K562 (cell line): ENCODE measurements around the gene RUSC1. TPM values are rescaled to one million over a fixed set of nuclear protein-coding genes. Genes with fewer than 3 reads are reported as not detected.

Source experiments
- FOXA1 ChIP-seq: fragments of 450-650 bp; IDR thresholded peaks from 2 replicates; pipeline ENCODE4 v1.6.1; 2016; ENCODE audit warnings: mild to moderate bottlenecking, borderline replicate concordance
- NRF1 ChIP-seq, 2 experiments: fragments of 450-650 bp; IDR thresholded peaks in 1 of 2; conservative IDR thresholded peaks in 1 of 2; 2 replicates each; pipeline ENCODE4 v1.6.1; 2014; ENCODE audit warnings: mild to moderate bottlenecking in 2 of 2
- SMARCA4 ChIP-seq: fragments of 450-650 bp; IDR thresholded peaks from 2 replicates; pipeline ENCODE4 v1.6.1; 2016
- SRF ChIP-seq, 2 experiments: fragments of 250-450, 450-650 bp in 1 of 2; sonication (Bioruptor Pico) in 1 of 2; sonication (generic) in 1 of 2; formaldehyde crosslinking; IDR thresholded peaks; 2 replicates each; pipeline versions ENCODE4 v1.5.0 to v1.5.1; 2020 to 2022; ENCODE audit warnings: mild to moderate bottlenecking in 1 of 2, missing genetic modification reagents in 1 of 2
- polyA plus RNA-seq, 8 experiments: library from polyadenylated mRNA; depleted of rRNA in 4 of 8; stranded (reverse) in 5 of 8; unstranded in 3 of 8; fragments of >200 nt; fragmentation: Nextera tagmentation in 2 of 8; fragmentation: Illumina TruSeq in 1 of 8; extraction: Ambion mirVana in 2 of 8; extraction: Trizol in 1 of 8; gene quantifications; 2 replicates each; pipeline versions ENCODE4 v1.2.1 to v1.2.3, GENCODE V29; 2011 to 2014; ENCODE audit warnings: inconsistent platforms in 1 of 8, missing spikeins in 1 of 8
- total RNA-seq, 7 experiments: library from RNA; depleted of rRNA in 6 of 7; stranded (reverse); fragments of >200 nt in 6 of 7; fragmentation: Illumina TruSeq in 2 of 7; extraction: Trizol in 2 of 7; gene quantifications; 2 replicates each; pipeline versions ENCODE4 v1.2.1 to v1.2.3, GENCODE V29; 2011 to 2021; ENCODE audit warnings: low replicate concordance in 1 of 7
- TF ChIP-seq, protein P1 (sequence below): fragments of 250-450 bp; sonication (Bioruptor Pico); IDR thresholded peaks from 2 replicates; pipeline ENCODE4 v1.4.0; 2020
- TF ChIP-seq, protein P2 (sequence below): fragments of 450-650 bp; IDR thresholded peaks from 2 replicates; pipeline ENCODE4 v1.7.0; 2016; ENCODE audit warnings: borderline replicate concordance

The RUSC1 gene
- total and polyA plus RNA-seq, 9 of the 15 experiments (the other 6 are each of a cell fraction or from before 2014, with no cell fraction given), result 5.7 to 68.3 (median 33.6) TPM

DNA sequence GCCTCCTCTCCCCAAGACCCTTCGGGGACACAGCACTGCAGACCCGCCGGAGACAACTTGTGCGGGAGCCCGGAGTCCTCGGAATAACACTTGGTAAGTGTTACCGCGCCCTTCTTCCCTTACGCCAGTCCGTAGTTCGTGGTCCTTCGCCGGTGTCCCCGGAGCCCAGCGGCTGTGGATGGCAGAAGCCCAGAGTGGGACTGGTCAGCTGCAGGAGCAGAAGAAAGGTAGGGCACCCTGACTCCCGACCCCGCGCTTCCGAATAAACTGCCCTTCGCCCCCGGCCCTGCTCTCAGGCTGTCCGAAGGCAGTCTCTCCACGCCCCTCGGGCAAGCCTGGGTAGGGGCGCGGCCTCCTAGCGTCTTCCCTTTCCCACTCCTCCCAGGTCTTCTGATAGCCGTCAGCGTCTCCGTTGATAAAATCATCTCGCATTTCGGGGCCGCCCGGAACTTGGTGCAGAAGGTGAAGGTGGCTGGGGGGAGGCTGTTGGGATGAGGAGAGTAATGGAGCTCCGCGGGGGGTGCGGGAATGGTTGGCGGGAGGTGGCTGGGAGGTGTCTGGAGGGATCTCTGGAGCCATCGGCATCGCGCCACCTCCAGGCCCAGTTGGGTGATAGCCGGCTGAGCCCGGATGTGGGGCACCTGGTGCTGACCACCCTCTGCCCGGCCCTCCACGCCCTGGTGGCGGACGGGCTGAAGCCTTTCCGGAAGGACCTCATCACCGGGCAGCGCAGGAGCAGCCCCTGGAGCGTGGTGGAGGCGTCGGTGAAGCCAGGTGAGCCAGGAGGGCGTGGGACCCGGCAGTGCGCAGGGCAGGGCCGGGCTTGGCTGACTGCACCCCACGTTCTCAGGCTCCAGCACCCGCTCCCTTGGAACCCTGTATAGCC is 4.3 kb downstream of the RUSC1 start (continued):
- TF ChIP-seq, protein P1, sequence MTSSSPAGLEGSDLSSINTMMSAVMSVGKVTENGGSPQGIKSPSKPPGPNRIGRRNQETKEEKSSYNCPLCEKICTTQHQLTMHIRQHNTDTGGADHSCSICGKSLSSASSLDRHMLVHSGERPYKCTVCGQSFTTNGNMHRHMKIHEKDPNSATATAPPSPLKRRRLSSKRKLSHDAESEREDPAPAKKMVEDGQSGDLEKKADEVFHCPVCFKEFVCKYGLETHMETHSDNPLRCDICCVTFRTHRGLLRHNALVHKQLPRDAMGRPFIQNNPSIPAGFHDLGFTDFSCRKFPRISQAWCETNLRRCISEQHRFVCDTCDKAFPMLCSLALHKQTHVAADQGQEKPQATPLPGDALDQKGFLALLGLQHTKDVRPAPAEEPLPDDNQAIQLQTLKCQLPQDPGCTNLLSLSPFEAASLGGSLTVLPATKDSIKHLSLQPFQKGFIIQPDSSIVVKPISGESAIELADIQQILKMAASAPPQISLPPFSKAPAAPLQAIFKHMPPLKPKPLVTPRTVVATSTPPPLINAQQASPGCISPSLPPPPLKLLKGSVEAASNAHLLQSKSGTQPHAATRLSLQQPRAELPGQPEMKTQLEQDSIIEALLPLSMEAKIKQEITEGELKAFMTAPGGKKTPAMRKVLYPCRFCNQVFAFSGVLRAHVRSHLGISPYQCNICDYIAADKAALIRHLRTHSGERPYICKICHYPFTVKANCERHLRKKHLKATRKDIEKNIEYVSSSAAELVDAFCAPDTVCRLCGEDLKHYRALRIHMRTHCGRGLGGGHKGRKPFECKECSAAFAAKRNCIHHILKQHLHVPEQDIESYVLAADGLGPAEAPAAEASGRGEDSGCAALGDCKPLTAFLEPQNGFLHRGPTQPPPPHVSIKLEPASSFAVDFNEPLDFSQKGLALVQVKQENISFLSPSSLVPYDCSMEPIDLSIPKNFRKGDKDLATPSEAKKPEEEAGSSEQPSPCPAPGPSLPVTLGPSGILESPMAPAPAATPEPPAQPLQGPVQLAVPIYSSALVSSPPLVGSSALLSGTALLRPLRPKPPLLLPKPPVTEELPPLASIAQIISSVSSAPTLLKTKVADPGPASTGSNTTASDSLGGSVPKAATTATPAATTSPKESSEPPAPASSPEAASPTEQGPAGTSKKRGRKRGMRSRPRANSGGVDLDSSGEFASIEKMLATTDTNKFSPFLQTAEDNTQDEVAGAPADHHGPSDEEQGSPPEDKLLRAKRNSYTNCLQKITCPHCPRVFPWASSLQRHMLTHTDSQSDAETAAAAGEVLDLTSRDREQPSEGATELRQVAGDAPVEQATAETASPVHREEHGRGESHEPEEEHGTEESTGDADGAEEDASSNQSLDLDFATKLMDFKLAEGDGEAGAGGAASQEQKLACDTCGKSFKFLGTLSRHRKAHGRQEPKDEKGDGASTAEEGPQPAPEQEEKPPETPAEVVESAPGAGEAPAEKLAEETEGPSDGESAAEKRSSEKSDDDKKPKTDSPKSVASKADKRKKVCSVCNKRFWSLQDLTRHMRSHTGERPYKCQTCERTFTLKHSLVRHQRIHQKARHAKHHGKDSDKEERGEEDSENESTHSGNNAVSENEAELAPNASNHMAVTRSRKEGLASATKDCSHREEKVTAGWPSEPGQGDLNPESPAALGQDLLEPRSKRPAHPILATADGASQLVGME (CRISPR knock-in tag), result no peak
- no peak for TF ChIP-seq SRF (CRISPR knock-in tag; IDR thresholded peaks at IDR 0.05)
- TF ChIP-seq SMARCA4, result no peak
- no peak for TF ChIP-seq FOXA1
- TF ChIP-seq, protein P2, sequence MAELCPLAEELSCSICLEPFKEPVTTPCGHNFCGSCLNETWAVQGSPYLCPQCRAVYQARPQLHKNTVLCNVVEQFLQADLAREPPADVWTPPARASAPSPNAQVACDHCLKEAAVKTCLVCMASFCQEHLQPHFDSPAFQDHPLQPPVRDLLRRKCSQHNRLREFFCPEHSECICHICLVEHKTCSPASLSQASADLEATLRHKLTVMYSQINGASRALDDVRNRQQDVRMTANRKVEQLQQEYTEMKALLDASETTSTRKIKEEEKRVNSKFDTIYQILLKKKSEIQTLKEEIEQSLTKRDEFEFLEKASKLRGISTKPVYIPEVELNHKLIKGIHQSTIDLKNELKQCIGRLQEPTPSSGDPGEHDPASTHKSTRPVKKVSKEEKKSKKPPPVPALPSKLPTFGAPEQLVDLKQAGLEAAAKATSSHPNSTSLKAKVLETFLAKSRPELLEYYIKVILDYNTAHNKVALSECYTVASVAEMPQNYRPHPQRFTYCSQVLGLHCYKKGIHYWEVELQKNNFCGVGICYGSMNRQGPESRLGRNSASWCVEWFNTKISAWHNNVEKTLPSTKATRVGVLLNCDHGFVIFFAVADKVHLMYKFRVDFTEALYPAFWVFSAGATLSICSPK, result 0 out of 2 replicates have a peak, but pooled peaks have one; percentile 61
- peak; percentile 21 to 36; a peak in 1 of 4 replicates for TF ChIP-seq NRF1 (conservative IDR thresholded peaks at IDR 0.05 in 1 of 2, IDR thresholded peaks at IDR 0.05 in 1 of 2)
